Measurements from ENCODE around the gene GUCA2A. TPM values are rescaled to one million over a fixed set of nuclear protein-coding genes. Genes with fewer than 3 reads are reported as not detected.

GUCA2A gene
- total and polyA plus RNA-seq, 2 donors from 2014 or later = not detected

DNA sequence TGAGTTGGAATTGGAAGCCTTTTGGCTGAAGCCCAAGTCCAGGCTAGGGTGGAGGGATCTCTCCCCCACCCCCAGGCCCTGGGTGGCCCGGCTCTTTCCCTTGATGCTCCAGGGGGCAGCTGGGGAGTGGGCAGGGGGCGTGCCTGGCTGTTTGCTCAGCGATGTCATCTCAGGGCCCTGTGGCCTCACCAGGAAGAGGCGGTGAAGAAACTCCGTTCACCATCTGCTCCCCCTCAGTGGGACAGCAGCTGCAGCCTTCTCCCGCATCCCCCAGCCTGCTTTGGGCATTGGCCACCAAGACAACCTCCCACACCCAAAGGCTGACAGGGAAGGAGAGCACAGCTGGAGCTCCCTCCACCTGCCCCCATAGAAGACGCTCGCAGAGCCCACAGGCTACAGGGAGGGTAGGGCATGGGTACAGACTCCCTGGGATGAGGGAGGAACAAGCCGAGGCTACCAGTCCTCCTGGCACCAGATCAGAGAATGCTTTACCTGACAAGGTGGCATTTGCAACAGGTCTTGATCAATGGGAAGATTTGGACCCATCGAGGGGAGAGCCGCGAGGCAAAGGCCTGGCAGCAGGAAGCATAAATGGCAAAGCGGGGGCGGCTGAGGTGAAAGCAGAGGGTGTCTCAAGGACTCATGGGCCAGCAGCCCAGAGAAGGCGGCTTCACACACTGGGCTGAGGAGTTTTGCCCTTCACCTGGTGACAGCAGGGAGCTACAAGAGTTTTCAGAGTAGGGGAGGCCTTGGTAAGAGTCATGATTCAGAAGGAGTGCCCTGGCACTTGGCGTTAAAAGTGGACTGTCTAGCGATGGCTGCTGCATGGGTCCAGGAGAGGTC lies 6.5 kb upstream of the GUCA2A start:
- intact Hi-C loops (cut with DNase I) = no loop called here

GRCh38 chr1:42168763-42169162 lies 4.2 kb upstream of the GUCA2A start:
- no peaks in the 10 kb centered on the region for H3K9me3 ChIP-seq (ENCODE audit: control insufficient read depth in 2 of 3, insufficient read depth in 1 of 3, low read length in 3 of 3)
- peaks cover 2 to 15% (median 3%) of the 10 kb centered on the region in 3 donors for H3K4me1 ChIP-seq (ENCODE audit: control insufficient read depth in 2 of 3, insufficient read depth in 2 of 3, low read depth in 1 of 3, low read length in 3 of 3)
- H3K4me3 ChIP-seq (ENCODE audit: low read length in 3 of 3) = no peak overlapping the region
- H3K27ac ChIP-seq (ENCODE audit: low read depth in 2 of 2, low read length in 2 of 2) = no peak overlapping the region
- DNase-seq (no peak), FAIRE-seq (no peak)
- no peaks in the 10 kb centered on the region for H3K36me3 ChIP-seq (ENCODE audit: control insufficient read depth in 2 of 3, insufficient read depth in 3 of 3, low read length in 3 of 3)
- H3K9ac ChIP-seq (ENCODE audit: low read length in 3 of 3) = no peak overlapping the region
- TF ChIP-seq, protein P1, sequence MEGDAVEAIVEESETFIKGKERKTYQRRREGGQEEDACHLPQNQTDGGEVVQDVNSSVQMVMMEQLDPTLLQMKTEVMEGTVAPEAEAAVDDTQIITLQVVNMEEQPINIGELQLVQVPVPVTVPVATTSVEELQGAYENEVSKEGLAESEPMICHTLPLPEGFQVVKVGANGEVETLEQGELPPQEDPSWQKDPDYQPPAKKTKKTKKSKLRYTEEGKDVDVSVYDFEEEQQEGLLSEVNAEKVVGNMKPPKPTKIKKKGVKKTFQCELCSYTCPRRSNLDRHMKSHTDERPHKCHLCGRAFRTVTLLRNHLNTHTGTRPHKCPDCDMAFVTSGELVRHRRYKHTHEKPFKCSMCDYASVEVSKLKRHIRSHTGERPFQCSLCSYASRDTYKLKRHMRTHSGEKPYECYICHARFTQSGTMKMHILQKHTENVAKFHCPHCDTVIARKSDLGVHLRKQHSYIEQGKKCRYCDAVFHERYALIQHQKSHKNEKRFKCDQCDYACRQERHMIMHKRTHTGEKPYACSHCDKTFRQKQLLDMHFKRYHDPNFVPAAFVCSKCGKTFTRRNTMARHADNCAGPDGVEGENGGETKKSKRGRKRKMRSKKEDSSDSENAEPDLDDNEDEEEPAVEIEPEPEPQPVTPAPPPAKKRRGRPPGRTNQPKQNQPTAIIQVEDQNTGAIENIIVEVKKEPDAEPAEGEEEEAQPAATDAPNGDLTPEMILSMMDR (IDR thresholded peaks at IDR 0.05; ENCODE audit: borderline replicate concordance, extremely low read depth, insufficient read depth) = no peak
- H3K27me3 ChIP-seq (ENCODE audit: control insufficient read depth, insufficient read depth, low read length) = no peaks in the 10 kb centered on the region
- intact Hi-C loops (cut with DNase I) = no loop called here

More for the DNA sequence above, 6.5 kb upstream of the GUCA2A start:
- peak in 4 of 5 donors; percentile 44 to 70 (median 54) for DNase-seq
- TF ChIP-seq, protein P1 (IDR thresholded peaks at IDR 0.05; ENCODE audit: borderline replicate concordance, extremely low read depth, insufficient read depth) = no peak
- no peaks in the 10 kb centered on the region for H3K9me3 ChIP-seq (ENCODE audit: control insufficient read depth in 2 of 3, insufficient read depth in 1 of 3, low read length in 3 of 3)
- no peak overlapping the region for H3K9ac ChIP-seq (ENCODE audit: low read length in 3 of 3)
- no peak overlapping the region for H3K27ac ChIP-seq (ENCODE audit: low read depth in 2 of 2, low read length in 2 of 2)
- no peaks in the 10 kb centered on the region for H3K36me3 ChIP-seq (ENCODE audit: control insufficient read depth in 2 of 3, insufficient read depth in 3 of 3, low read length in 3 of 3)
- no peaks in the 10 kb centered on the region for H3K27me3 ChIP-seq (ENCODE audit: control insufficient read depth, insufficient read depth, low read length)
- no peak for FAIRE-seq
- H3K4me3 ChIP-seq (ENCODE audit: low read length in 3 of 3) = no peak overlapping the region
- peaks cover 2 to 13% (median 3%) of the 10 kb centered on the region in 3 donors for H3K4me1 ChIP-seq (ENCODE audit: control insufficient read depth in 2 of 3, insufficient read depth in 2 of 3, low read depth in 1 of 3, low read length in 3 of 3)

DNA sequence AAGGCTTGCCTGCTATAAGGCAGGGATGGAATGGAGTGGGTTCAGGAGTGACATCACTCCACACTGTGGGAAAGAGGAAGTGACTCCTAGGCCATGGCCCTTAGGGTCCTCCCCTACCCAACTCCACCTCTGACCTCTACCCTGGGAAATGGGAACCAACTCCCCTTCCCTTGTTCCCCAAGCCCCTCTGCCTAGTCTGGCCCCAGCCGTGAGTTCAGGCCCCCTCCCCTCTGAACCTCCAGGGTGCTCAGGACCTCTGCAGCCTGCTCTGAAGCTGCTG lies 3.8 kb upstream of the GUCA2A start:
- intact Hi-C loops (cut with DNase I) = no loop called here
- DNase-seq = no peak
- Histone ChIP-seq H3K27ac (ENCODE audit: low read depth in 2 of 2, low read length in 2 of 2) (no peak overlapping the region), H3K27me3 (ENCODE audit: control insufficient read depth, insufficient read depth, low read length) (no peaks in the 10 kb centered on the region), H3K9me3 (ENCODE audit: control insufficient read depth in 2 of 3, insufficient read depth in 1 of 3, low read length in 3 of 3) (no peaks in the 10 kb centered on the region), H3K4me1 (ENCODE audit: control insufficient read depth in 2 of 3, insufficient read depth in 2 of 3, low read depth in 1 of 3, low read length in 3 of 3) (peaks cover 2 to 15% (median 3%) of the 10 kb centered on the region in 3 donors), H3K4me3 (ENCODE audit: low read length in 3 of 3) (no peak overlapping the region), H3K9ac (ENCODE audit: low read length in 3 of 3) (no peak overlapping the region), H3K36me3 (ENCODE audit: control insufficient read depth in 2 of 3, insufficient read depth in 3 of 3, low read length in 3 of 3) (no peaks in the 10 kb centered on the region)
- TF ChIP-seq, protein P1 (IDR thresholded peaks at IDR 0.05; ENCODE audit: borderline replicate concordance, extremely low read depth, insufficient read depth) = no peak
- no peak for FAIRE-seq

Data from kidney (tissue), 14 donors.